HG03442 (cell line): ENCODE results near the gene DNER.
A peak's percentile ranks its signal among the peaks of the same experiment; 100 is the strongest.
"Not testable (repeated sequence)": the region's sequence is repeated elsewhere in the genome, so short reads cannot be mapped to it uniquely, and the experiment has no call there.

Experiments used
- ATAC-seq: cut with Tn5 transposase; IDR thresholded peaks from one replicate; pipeline ENCODE4 v1.9.1; 2021; ENCODE audit warnings: mild to moderate bottlenecking, moderate library complexity; ENCODE audit not compliant: unreplicated experiment

The DNER gene

GRCh38 chr2:229714080-229714735 lies at the start of gene DNER:
DNER (minus strand) TSS chr2:229714555; CDS start chr2:229714423, 132 bp downstream.
- peak; percentile 71 for ATAC-seq

GRCh38 chr2:229761663-229762062 lies 47.3 kb upstream of the DNER start:
- no peak for ATAC-seq

DNA sequence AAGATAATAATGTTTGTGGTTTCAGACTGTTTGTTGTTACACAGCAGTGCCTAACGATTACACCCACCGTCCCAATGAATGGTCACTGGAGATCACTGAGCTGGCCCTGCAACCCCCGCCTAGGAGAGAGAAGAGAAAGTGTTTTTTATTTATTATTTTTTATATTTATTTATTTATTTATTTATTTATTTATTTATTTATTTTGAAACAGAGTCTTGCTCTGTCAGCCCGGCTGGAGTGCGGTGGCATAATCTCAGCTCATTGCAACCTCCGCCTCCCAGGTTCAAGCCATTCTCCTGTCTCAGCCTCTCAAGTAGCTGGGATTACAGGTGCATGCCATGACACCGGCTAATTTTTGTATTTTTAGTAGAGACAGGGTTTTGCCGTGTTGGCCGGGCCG lies 43.1 kb upstream of the DNER start:
- ATAC-seq = not testable (repeated sequence)

- ATAC-seq = no peak
Measured at GRCh38 chr2:229752970-229753729, 38.8 kb upstream of the DNER start.

- ATAC-seq = no peak
Measured at GRCh38 chr2:229749779-229750178, 35.4 kb upstream of the DNER start.

GRCh38 chr2:229748950-229749349 lies 34.6 kb upstream of the DNER start:
- no peak for ATAC-seq

GRCh38 chr2:229742691-229743090 lies 28.3 kb upstream of the DNER start:
- not testable (repeated sequence) for ATAC-seq

- no peak for ATAC-seq
Measured at GRCh38 chr2:229740279-229740678, 25.9 kb upstream of the DNER start.

DNA sequence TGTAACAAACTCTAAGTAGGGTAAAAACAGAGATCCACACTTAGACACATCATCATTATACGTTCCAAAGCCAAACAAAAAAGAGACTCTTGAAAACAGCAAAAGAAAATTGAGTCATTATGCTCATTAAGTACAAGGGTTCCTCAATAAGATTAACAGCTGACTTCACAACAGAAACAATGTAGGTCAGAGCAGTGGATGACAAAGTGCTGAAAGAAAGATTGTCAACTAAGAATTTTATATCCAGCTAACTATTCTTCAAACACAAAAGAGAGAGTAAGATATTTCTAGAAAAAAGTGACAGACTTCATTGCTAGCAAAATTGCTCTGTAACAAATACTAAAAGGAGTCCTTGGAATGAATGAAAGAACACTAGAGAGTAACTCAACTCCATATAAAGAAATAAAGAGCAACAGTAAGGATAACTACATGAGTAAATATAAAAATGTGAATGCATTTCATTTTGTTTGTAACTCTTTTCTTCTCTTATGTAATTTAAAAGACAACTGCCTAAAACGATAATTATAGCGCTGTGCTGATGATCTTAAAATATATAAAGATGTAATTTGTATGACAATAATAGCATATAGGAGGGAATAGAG lies 23.8 kb upstream of the DNER start:
- no peak for ATAC-seq

GRCh38 chr2:229734410-229734809 lies 20.1 kb upstream of the DNER start:
- ATAC-seq = no peak

DNA sequence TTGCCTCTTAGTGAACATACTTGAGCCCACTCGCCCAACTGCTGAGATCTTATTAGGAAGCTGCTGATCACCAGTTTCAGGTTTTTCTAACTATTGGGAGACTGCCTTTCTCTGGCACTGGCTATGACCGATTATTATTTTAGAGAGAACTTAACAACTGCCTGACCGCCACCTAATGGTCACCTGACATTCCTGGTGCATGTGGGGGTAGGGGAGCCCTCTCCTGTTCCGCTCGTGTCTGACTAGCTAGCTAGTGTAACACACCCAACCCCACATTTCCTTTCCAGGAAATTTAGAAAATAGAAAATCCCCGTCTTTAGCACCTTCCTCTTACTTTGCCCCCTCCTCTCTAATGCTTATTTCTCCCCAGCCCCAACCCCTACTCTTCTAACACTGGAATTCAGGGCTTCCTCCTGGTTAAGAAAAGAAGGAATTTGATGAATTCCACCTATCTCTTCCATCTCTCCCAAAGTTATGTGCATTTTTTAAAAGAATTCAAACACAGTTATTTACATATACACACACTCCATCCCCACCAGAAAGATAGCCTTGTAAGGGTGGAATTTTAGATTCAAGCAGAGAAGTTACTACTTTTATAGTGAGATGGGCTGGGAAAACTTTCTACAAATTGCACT lies 19.4 kb upstream of the DNER start:
- no peak for ATAC-seq

- no peak for ATAC-seq
Measured at GRCh38 chr2:229732897-229733296, 18.5 kb upstream of the DNER start.

DNA sequence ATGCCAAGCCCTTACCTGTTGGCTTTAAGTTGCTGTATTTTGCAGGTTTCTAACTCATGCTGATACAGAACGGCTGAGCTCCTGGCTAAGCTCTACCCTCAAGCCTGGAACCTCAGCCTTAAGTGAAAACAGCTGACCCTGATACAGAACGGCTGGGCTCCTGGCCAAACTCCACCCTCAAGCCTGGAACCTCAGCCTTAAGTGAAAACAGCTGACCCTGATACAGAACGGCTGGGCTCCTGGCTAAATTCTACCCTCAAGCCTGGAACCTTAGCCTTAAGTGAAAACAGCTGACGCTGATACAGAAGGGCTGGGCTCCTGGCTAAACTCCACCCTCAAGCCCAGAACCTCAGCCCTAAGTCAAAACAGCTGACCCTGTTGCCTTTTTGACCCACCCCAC lies 17.6 kb upstream of the DNER start:
- no peak for ATAC-seq

DNA sequence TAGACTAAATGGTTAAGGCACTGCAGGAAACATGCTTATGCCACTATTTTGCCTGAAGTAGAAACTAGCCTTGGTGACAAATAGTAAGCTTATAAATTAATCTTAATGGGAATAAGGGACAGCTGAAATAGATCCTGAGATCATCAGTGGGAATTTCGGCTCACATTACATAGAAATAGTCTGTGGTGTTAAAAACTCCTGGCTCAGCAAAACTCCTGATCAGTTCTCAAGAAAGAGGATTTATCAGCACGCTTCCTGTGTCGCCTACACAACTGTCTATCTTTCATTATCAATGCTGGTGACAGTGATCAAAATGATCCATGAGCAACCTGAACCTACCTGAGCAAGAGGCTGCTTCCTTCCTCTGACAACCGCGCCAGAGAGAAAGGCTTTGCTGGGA lies 17.0 kb upstream of the DNER start:
- no peak for ATAC-seq

DNA sequence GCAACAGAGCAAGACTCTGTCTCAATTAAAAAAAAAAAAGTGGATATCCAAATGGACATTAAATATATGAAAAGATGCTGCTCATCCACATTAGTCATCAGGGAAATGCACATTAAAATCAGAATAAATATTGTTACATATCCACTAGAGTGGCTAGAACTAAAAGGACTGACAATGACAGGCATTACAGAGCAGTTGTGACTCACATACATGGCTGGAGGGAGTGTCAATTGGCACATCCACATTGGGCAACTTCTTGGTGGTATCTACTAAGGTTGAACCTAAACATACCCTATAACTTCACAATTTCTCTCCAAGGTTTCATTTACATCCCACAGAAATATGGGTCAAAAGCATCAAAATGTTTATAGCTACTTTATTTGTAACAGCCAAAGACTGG lies 14.0 kb upstream of the DNER start:
- no peak for ATAC-seq

DNA sequence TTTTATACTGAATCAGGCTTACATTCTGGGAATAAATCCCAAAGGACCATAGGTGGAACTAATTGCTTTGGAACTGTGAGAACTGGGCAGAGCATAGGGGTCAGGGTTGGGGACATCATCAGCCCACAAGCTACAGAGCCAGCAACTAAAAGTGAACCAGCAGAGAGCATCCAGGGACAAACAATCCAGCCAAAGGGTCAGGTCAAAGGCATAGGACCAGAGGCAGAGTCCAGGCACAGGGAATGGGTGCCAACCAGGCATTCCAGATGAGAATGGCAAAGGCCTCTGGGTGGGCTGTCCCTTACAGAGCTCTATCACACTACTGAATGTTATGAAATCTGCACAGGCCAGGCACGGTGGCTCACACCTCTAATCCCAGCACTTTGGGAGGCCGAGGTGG lies 12.3 kb upstream of the DNER start:
- ATAC-seq = no peak

- ATAC-seq = no peak
Measured at GRCh38 chr2:229725716-229726574, 11.6 kb upstream of the DNER start.

GRCh38 chr2:229723192-229723591 lies 8.8 kb upstream of the DNER start:
- ATAC-seq = not testable (repeated sequence)

DNA sequence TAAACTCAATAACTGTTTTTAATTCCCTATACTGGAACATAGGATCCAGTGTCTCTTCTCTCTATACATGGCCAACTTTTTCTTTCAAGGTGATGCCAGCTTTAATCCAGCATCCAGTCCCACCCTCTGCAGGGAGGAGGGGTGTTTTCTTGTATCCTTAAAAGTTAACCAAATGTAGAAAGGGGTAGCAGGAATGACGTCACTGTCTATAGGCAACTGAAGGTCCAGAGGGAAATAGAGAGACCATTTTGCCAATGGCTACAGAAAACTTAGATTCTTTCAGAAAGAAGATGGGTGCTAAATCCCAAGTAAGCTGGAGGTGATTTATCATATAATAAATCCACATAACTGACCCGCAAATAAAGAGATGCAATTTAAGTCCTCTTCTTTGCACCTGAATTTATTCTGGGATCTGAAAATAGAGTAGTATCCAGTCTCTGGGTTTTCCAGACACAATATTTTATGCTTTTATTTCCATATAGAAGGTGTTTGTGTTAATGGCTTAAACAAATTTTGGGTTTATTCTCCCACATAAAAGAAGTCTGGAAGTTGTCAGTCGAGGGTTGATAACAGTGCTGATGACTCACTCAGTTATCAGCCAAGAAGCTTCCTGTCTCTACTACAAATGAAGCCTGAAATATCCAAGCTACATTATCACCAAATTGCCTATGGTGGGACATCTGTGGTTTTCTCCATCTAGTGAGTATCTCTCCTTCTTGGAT lies 5.7 kb upstream of the DNER start:
- ATAC-seq = no peak

GRCh38 chr2:229718057-229718456 lies 3.7 kb upstream of the DNER start:
- no peak for ATAC-seq
